T-helper 17 cell (primary cell): ENCODE results near the gene KLK10. TPM values are rescaled to one million over a fixed set of nuclear protein-coding genes. Genes with fewer than 3 reads are reported as not detected.

Experiments
- ATAC-seq: fragments of 150-1000 bp; cut with Tn5 transposase; 2 replicates; pipeline ENCODE4 v1.10.0; 2021; ENCODE audit warnings: mild to moderate bottlenecking, moderate library complexity
- DNase-seq, 3 donors: peaks; one replicate each; pipeline versions ENCODE4 v3.0.0 to v3.0.0-alpha.2; 2020 to 2021
- H3K9me3 ChIP-seq: one replicate; pipeline ENCODE4 v1.7.0; 2013; ENCODE audit warnings: low read length, mild to moderate bottlenecking; ENCODE audit not compliant: control insufficient read depth, poor library complexity, severe bottlenecking
- H3K27ac Mint-ChIP-seq: one replicate; pipeline ENCODE4 v1.8.0; 2022; ENCODE audit warnings: mild to moderate bottlenecking, moderate library complexity, mixed read lengths
- H3K27me3 Mint-ChIP-seq: one replicate; pipeline ENCODE4 v1.8.0; 2022; ENCODE audit warnings: mixed read lengths
- H3K36me3 Mint-ChIP-seq: one replicate; pipeline ENCODE4 v1.8.0; 2022; ENCODE audit warnings: low read depth, mixed read lengths
- H3K4me1 Mint-ChIP-seq: one replicate; pipeline ENCODE4 v1.8.0; 2022; ENCODE audit warnings: mild to moderate bottlenecking, mixed read lengths
- H3K4me3 Mint-ChIP-seq: one replicate; pipeline ENCODE4 v1.8.0; 2022; ENCODE audit warnings: mild to moderate bottlenecking, moderate library complexity, mixed read lengths
- total RNA-seq, 4 donors: library from RNA in 2 of 4; stranded (reverse) in 2 of 4; gene quantifications; one replicate each; pipeline ENCODE4 v1.2.3 and lab custom pipeline; 2022 to 2026

KLK10 gene
- total RNA-seq, 2 donors from 2014 or later: not detected

- no peak for DNase-seq
- Mint-ChIP-seq H3K4me1 (no peaks in the 10 kb centered on the region), H3K36me3 (peaks cover 9% of the 10 kb centered on the region), H3K27ac (no peak overlapping the region), H3K27me3 (peaks cover 32% of the 10 kb centered on the region), H3K4me3 (no peak overlapping the region)
- H3K9me3 ChIP-seq: no peaks in the 10 kb centered on the region
- ATAC-seq: no peak
These were observed 17.0 kb upstream of the KLK10 start for GRCh38 chr19:51036519-51036918.

- Mint-ChIP-seq H3K36me3 (peaks cover 12% of the 10 kb centered on the region), H3K27me3 (peaks cover 48% of the 10 kb centered on the region), H3K4me1 (no peaks in the 10 kb centered on the region), H3K4me3 (no peak within 1 kb of the TSS), H3K27ac (no peak within 1 kb of the TSS)
- no peaks in the 10 kb centered on the region for H3K9me3 ChIP-seq
- no peak for DNase-seq
- no peak for ATAC-seq
These were observed 15.2 kb upstream of the KLK10 start, which contains the start of gene KLK12 for GRCh38 chr19:51034704-51035103. Gene KLK12 (minus strand): TSS chr19:51035002. CDS start chr19:51034621, 381 bp downstream.

- Mint-ChIP-seq H3K27ac (no peak overlapping the region), H3K36me3 (peaks cover 14% of the 10 kb centered on the region), H3K27me3 (peaks cover 60% of the 10 kb centered on the region), H3K4me3 (no peak overlapping the region), H3K4me1 (peaks cover 2% of the 10 kb centered on the region)
- no peak for ATAC-seq
- no peaks in the 10 kb centered on the region for H3K9me3 ChIP-seq
- no peak for DNase-seq
These were observed 12.3 kb upstream of the KLK10 start for GRCh38 chr19:51031880-51032225.

GRCh38 chr19:51031220-51031879, 11.8 kb upstream of the KLK10 start:
- Mint-ChIP-seq H3K4me1 (peaks cover 2% of the 10 kb centered on the region), H3K27me3 (peaks cover 64% of the 10 kb centered on the region), H3K36me3 (peaks cover 17% of the 10 kb centered on the region), H3K27ac (no peak overlapping the region), H3K4me3 (no peak overlapping the region)
- ATAC-seq (no peak), DNase-seq (no peak)
- no peaks in the 10 kb centered on the region for H3K9me3 ChIP-seq

GRCh38 chr19:51030631-51031030, 11.1 kb upstream of the KLK10 start:
- Mint-ChIP-seq H3K27me3 (peaks cover 66% of the 10 kb centered on the region), H3K36me3 (peaks cover 17% of the 10 kb centered on the region), H3K4me3 (no peak overlapping the region), H3K4me1 (peaks cover 2% of the 10 kb centered on the region), H3K27ac (no peak overlapping the region)
- ATAC-seq (no peak), DNase-seq (no peak)
- H3K9me3 ChIP-seq: no peaks in the 10 kb centered on the region

- DNase-seq: no peak
- no peak overlapping the region for H3K4me3 Mint-ChIP-seq
- peaks cover 2% of the 10 kb centered on the region for H3K4me1 Mint-ChIP-seq
- no peaks in the 10 kb centered on the region for H3K9me3 ChIP-seq
- H3K27me3 Mint-ChIP-seq: peaks cover 66% of the 10 kb centered on the region
- no peak for ATAC-seq
- H3K27ac Mint-ChIP-seq: no peak overlapping the region
- peaks cover 16% of the 10 kb centered on the region for H3K36me3 Mint-ChIP-seq
These were observed 10.2 kb upstream of the KLK10 start for GRCh38 chr19:51029718-51030117.

GRCh38 chr19:51027873-51028272, 8.4 kb upstream of the KLK10 start:
- Mint-ChIP-seq H3K4me1 (peaks cover 2% of the 10 kb centered on the region), H3K4me3 (no peak overlapping the region), H3K27ac (no peak overlapping the region), H3K36me3 (peaks cover 11% of the 10 kb centered on the region), H3K27me3 (peaks cover 65% of the 10 kb centered on the region)
- no peaks in the 10 kb centered on the region for H3K9me3 ChIP-seq
- DNase-seq (no peak), ATAC-seq (no peak)

- H3K36me3 Mint-ChIP-seq: peaks cover 11% of the 10 kb centered on the region
- DNase-seq (no peak), ATAC-seq (no peak)
- no peak overlapping the region for H3K4me3 Mint-ChIP-seq
- no peak overlapping the region for H3K27ac Mint-ChIP-seq
- no peaks in the 10 kb centered on the region for H3K9me3 ChIP-seq
- peaks cover 4% of the 10 kb centered on the region for H3K4me1 Mint-ChIP-seq
- H3K27me3 Mint-ChIP-seq: peaks cover 69% of the 10 kb centered on the region
These were observed 7.8 kb upstream of the KLK10 start for GRCh38 chr19:51027126-51027806.

GRCh38 chr19:51026554-51026831, 7.0 kb upstream of the KLK10 start, which contains the start of gene KLK11:
Gene KLK11 (minus strand): TSS chr19:51026616. CDS start chr19:51025631, 985 bp downstream.
- DNase-seq: no peak
- no peaks in the 10 kb centered on the region for H3K9me3 ChIP-seq
- H3K36me3 Mint-ChIP-seq: peaks cover 8% of the 10 kb centered on the region
- no peak for ATAC-seq
- peaks cover 4% of the 10 kb centered on the region for H3K4me1 Mint-ChIP-seq
- H3K27ac Mint-ChIP-seq: no peak within 1 kb of the TSS
- H3K27me3 Mint-ChIP-seq: peaks cover 66% of the 10 kb centered on the region
- no peak within 1 kb of the TSS for H3K4me3 Mint-ChIP-seq

- Mint-ChIP-seq H3K27ac (no peak overlapping the region), H3K27me3 (peaks cover 62% of the 10 kb centered on the region), H3K4me3 (no peak overlapping the region), H3K4me1 (peaks cover 4% of the 10 kb centered on the region), H3K36me3 (peaks cover 5% of the 10 kb centered on the region)
- ATAC-seq (no peak), DNase-seq (no peak)
- H3K9me3 ChIP-seq: no peaks in the 10 kb centered on the region
These were observed 6.5 kb upstream of the KLK10 start for GRCh38 chr19:51025809-51026553.

GRCh38 chr19:51025401-51025800, 5.9 kb upstream of the KLK10 start:
- peaks cover 4% of the 10 kb centered on the region for H3K4me1 Mint-ChIP-seq
- no peak for ATAC-seq
- H3K27me3 Mint-ChIP-seq: peaks cover 57% of the 10 kb centered on the region

GRCh38 chr19:51024924-51025323, 5.4 kb upstream of the KLK10 start:
- Mint-ChIP-seq H3K27ac (no peak overlapping the region), H3K4me3 (no peak overlapping the region)

More at GRCh38 chr19:51025401-51025800, 5.9 kb upstream of the KLK10 start:
- H3K4me3 Mint-ChIP-seq: no peak overlapping the region
- peaks cover 5% of the 10 kb centered on the region for H3K36me3 Mint-ChIP-seq
- no peaks in the 10 kb centered on the region for H3K9me3 ChIP-seq
- DNase-seq: no peak
- H3K27ac Mint-ChIP-seq: no peak overlapping the region

GRCh38 chr19:51023946-51024345, 4.4 kb upstream of the KLK10 start:
- Mint-ChIP-seq H3K36me3 (peaks cover 8% of the 10 kb centered on the region), H3K27me3 (peaks cover 58% of the 10 kb centered on the region), H3K27ac (no peak overlapping the region), H3K4me3 (no peak overlapping the region), H3K4me1 (peaks cover 8% of the 10 kb centered on the region)
- DNase-seq: no peak
- no peaks in the 10 kb centered on the region for H3K9me3 ChIP-seq
- no peak for ATAC-seq

More at GRCh38 chr19:51024924-51025323, 5.4 kb upstream of the KLK10 start:
- Mint-ChIP-seq H3K27me3 (peaks cover 58% of the 10 kb centered on the region), H3K36me3 (peaks cover 6% of the 10 kb centered on the region), H3K4me1 (peaks cover 6% of the 10 kb centered on the region)
- H3K9me3 ChIP-seq: no peaks in the 10 kb centered on the region
- no peak for DNase-seq
- ATAC-seq: no peak
